ENCODE data around the gene NDST4.

NDST4 gene

DNA sequence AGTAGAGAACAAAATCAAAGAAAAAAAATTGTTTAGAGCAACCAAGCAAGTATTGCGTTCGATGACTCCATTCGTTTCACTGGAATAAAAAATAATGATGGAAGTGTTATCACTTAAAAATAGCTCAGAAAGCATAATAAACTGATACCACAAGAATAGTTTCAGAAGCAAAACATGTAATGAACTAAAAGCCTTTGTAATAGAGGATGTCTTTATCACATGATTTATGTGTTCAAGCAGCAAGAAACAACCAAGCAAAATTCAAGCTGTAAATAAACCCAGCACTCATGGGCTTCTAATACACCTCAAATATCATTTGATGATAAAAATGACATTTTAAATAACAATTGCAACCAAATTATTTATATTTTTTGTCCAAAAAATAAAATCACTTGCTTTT, 192.2 kb downstream of the NDST4 start:
- no peak for DNase-seq (ENCODE audit: extremely low read depth, low read depth)
- TF ChIP-seq, protein P1, sequence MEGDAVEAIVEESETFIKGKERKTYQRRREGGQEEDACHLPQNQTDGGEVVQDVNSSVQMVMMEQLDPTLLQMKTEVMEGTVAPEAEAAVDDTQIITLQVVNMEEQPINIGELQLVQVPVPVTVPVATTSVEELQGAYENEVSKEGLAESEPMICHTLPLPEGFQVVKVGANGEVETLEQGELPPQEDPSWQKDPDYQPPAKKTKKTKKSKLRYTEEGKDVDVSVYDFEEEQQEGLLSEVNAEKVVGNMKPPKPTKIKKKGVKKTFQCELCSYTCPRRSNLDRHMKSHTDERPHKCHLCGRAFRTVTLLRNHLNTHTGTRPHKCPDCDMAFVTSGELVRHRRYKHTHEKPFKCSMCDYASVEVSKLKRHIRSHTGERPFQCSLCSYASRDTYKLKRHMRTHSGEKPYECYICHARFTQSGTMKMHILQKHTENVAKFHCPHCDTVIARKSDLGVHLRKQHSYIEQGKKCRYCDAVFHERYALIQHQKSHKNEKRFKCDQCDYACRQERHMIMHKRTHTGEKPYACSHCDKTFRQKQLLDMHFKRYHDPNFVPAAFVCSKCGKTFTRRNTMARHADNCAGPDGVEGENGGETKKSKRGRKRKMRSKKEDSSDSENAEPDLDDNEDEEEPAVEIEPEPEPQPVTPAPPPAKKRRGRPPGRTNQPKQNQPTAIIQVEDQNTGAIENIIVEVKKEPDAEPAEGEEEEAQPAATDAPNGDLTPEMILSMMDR (IDR thresholded peaks at IDR 0.05; ENCODE audit: low read depth, low read length) = no peak

- DNase-seq (ENCODE audit: extremely low read depth, low read depth) = no peak
- TF ChIP-seq, protein P1 (IDR thresholded peaks at IDR 0.05; ENCODE audit: low read depth, low read length) = no peak
Measured at GRCh38 chr4:114911111-114911510, 202.3 kb downstream of the NDST4 start.

DNA sequence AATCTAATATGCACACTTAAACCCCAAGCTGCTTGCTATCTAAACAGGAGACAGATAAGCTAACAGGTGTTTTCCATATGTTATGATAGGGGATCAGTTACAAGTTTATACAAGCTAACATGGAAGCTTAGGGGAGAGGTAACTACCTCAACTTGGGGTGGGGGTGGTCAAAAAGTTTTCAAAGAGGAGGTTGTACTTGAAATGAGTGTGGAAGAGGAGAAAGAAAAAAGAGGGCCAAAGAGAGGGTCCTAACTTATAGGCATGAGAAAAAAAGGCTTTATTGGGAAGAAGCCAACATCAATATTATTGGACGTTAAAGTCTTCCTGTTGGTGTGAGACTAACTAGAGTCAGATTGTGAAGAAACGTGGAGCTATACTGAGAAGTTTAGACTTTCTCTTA, 205.9 kb downstream of the NDST4 start:
- no peak for DNase-seq (ENCODE audit: extremely low read depth, low read depth)
- TF ChIP-seq, protein P1 (IDR thresholded peaks at IDR 0.05; ENCODE audit: low read depth, low read length) = no peak

GRCh38 chr4:114905017-114905416, 208.4 kb downstream of the NDST4 start:
- TF ChIP-seq, protein P1 (IDR thresholded peaks at IDR 0.05; ENCODE audit: low read depth, low read length) = no peak
- no peak for DNase-seq (ENCODE audit: extremely low read depth, low read depth)

GRCh38 chr4:114900934-114901333, 212.5 kb downstream of the NDST4 start:
- TF ChIP-seq, protein P1 (IDR thresholded peaks at IDR 0.05; ENCODE audit: low read depth, low read length) = no peak
- DNase-seq (ENCODE audit: extremely low read depth, low read depth) = no peak

DNA sequence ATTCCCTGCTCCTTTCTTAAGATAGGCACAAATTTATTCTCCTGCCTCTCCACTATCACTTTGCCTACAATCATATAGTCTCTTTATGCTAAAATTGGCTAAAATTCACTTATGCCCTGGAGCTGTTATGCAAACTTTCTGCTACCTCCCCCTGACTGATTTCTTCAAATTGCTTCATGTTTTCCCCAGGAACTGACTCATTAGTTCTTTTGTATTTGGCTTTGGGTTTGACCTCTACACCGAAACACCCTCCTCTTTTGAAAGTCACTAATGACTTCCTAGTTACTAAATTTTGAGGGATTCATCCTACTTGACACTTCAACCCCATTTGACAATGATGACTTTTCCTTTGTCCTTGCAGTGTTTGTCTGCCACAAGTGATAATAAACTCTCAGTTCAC, 222.6 kb downstream of the NDST4 start:
- DNase-seq (ENCODE audit: extremely low read depth, low read depth) = no peak
- TF ChIP-seq, protein P1 (IDR thresholded peaks at IDR 0.05; ENCODE audit: low read depth, low read length) = no peak

- no peak for DNase-seq (ENCODE audit: extremely low read depth, low read depth)
- TF ChIP-seq, protein P1 (IDR thresholded peaks at IDR 0.05; ENCODE audit: low read depth, low read length) = no peak
Measured at GRCh38 chr4:114886761-114887160, 226.7 kb downstream of the NDST4 start.
